SK-N-MC (cell line): ENCODE measurements around the gene XPO4.

Source experiments
- EZH2 ChIP-seq: fragments of 200-600 bp; sonication (generic); IDR thresholded peaks from one replicate; pipeline ENCODE4 v1.6.1; 2017; ENCODE audit warnings: antibody characterized with exemption
- FOXP2 ChIP-seq: optimal IDR thresholded peaks from 2 replicates; pipeline ENCODE3; 2011; ENCODE audit warnings: mild to moderate bottlenecking, moderate library complexity; ENCODE audit not compliant: insufficient read depth; ENCODE audit errors: extremely low read length, control extremely low read depth
- POLR2AphosphoS5 ChIP-seq: IDR thresholded peaks from 2 replicates; pipeline ENCODE4 v1.6.1; 2012; ENCODE audit warnings: mild to moderate bottlenecking, low read depth, low read length, borderline replicate concordance

DNA sequence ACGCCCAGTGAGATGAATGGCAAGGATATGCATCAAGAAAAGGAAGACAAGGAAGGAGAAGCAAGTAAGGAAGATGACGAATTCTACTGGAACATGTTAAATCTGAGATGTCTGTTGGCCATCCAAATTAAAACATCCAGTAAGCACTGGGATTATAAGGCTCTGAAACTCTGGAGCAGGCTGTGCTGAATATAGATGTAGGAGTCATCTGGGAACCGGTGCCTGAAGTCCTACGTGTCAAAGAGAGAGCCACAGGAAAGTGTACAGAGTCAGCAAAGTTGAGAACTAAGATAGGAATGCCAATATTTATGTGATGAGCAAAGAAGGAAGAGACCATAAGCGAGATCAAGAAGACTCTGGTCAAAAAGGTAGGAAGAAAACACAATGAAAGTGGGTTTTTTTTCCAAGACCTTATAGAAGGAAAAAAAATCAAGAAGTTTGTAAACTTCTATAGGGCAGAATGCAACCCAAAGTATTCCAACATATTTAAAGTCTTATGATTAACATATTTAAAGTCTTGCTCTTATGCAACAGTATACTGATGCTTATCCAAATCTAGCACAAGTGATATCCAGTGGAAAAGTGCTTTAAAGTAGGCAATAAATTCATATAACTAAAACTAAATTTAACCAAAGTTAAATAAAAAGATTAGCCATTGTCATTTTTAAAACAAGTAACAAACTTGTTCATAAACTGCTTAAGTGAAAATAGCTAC is 77.6 kb downstream of the XPO4 start:
- no peak for TF ChIP-seq EZH2
- TF ChIP-seq POLR2AphosphoS5 = no peak
- TF ChIP-seq FOXP2 = no peak
